ENCODE measurements around the gene NOBOX. TPM values are rescaled to one million over a fixed set of nuclear protein-coding genes. Genes with fewer than 3 reads are reported as not detected.
A peak's percentile ranks its signal among the peaks of the same experiment; 100 is the strongest.

The NOBOX gene
- total RNA-seq, 4 donors from 2014 or later: not detected

DNA sequence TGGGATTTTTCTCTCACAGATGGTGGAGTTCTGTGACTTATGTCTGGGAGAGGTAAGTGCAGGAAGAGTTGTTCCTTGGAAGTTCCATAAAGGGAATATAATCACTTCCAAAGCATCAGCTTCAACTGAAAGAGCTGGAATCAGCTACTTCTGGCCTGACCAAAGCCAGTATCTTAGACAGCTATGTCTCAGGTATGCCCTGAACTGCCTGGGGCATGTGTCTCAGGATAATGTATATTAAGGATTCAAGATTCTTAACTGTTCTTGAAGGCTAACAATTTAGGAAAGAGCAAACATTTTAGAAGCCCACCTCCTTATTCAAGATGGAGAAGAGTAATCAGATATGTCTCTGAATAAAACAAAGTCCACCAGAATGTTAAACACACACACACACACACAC lies 12.4 kb upstream of the NOBOX start:
- H3K4me1 ChIP-seq: peaks cover 0 to 67% (median 2%) of the 10 kb centered on the region in 3 donors
- H3K4me3 ChIP-seq: no peak overlapping the region
- no peaks in the 10 kb centered on the region for H3K36me3 ChIP-seq
- intact Hi-C loops (cut with DNase I): no loop called here
- DNase-seq: no peak
- H3K9me3 ChIP-seq: no peaks in the 10 kb centered on the region
- TF ChIP-seq, protein P1, sequence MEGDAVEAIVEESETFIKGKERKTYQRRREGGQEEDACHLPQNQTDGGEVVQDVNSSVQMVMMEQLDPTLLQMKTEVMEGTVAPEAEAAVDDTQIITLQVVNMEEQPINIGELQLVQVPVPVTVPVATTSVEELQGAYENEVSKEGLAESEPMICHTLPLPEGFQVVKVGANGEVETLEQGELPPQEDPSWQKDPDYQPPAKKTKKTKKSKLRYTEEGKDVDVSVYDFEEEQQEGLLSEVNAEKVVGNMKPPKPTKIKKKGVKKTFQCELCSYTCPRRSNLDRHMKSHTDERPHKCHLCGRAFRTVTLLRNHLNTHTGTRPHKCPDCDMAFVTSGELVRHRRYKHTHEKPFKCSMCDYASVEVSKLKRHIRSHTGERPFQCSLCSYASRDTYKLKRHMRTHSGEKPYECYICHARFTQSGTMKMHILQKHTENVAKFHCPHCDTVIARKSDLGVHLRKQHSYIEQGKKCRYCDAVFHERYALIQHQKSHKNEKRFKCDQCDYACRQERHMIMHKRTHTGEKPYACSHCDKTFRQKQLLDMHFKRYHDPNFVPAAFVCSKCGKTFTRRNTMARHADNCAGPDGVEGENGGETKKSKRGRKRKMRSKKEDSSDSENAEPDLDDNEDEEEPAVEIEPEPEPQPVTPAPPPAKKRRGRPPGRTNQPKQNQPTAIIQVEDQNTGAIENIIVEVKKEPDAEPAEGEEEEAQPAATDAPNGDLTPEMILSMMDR (IDR thresholded peaks at IDR 0.05): no peak
- TF ChIP-seq POLR2A (IDR thresholded peaks at IDR 0.05): no peak
- no peaks in the 10 kb centered on the region for H3K27me3 ChIP-seq
- peak overlapping the region in 3 of 4 donors; percentile 6 to 61 (median 53) for H3K27ac ChIP-seq

DNA sequence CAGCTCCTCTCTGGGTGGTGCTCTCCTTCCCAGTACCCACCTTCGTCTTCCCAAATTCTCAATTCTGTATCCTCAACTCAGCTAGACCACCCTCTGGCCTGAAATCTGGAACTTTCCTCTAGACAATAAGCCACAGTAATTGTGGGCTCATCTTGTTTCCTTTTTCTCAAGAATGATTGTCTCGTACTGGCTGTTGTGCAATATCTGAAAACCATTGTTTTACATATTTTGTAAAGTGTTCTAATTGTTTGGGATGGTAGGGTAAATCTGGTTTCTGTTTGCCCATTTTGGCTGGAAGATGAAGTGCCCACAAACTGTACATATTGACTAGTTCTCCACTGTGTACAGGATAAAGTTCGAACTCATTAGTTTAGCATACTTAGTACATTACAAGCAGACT lies 11.3 kb upstream of the NOBOX start:
- no peaks in the 10 kb centered on the region for H3K36me3 ChIP-seq
- intact Hi-C loops (cut with DNase I): no loop called here
- TF ChIP-seq, protein P1 (IDR thresholded peaks at IDR 0.05): no peak
- TF ChIP-seq POLR2A (IDR thresholded peaks at IDR 0.05): no peak
- H3K9me3 ChIP-seq: no peaks in the 10 kb centered on the region
- no peak for DNase-seq
- peaks cover 3 to 77% (median 8%) of the 10 kb centered on the region in 3 donors for H3K4me1 ChIP-seq
- no peaks in the 10 kb centered on the region for H3K27me3 ChIP-seq
- no peak overlapping the region for H3K27ac ChIP-seq
- H3K4me3 ChIP-seq: no peak overlapping the region
- WGBS, 2 donors: 56 to 70% methylated on average over 3 of the region's 3 CpGs

DNA sequence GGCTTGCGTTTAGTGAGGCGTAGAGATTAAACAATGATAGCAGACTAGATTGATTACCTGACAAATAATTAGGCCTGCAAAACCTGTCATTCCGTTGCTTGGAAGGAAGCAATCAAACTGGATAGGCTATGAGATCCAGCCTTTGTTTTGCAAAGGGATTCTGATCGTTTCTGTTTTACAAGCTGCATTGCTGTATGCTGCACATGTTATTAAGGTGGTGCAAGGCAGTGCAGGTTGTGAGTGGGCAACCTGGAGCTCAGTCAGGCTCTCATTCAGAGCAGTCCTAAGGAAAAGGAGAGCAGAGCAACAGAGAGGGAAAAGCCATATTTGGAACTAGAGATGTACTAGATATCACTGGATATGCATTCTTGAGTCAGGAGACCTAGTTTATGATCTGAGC lies 6.9 kb upstream of the NOBOX start:
- no peak for DNase-seq
- Histone ChIP-seq H3K27me3 (no peaks in the 10 kb centered on the region), H3K27ac (peak overlapping the region in 3 of 4 donors; percentile 46 to 60 (median 50)), H3K9me3 (no peaks in the 10 kb centered on the region), H3K4me1 (peaks cover 3 to 82% (median 28%) of the 10 kb centered on the region in 3 donors), H3K36me3 (no peaks in the 10 kb centered on the region), H3K4me3 (no peak overlapping the region)
- intact Hi-C loops (cut with DNase I): no loop called here
- no peak for TF ChIP-seq POLR2A (IDR thresholded peaks at IDR 0.05)
- TF ChIP-seq, protein P1 (IDR thresholded peaks at IDR 0.05): no peak
- WGBS, 2 donors: 21 to 22% methylated on average over 4 of the region's 4 CpGs

DNA sequence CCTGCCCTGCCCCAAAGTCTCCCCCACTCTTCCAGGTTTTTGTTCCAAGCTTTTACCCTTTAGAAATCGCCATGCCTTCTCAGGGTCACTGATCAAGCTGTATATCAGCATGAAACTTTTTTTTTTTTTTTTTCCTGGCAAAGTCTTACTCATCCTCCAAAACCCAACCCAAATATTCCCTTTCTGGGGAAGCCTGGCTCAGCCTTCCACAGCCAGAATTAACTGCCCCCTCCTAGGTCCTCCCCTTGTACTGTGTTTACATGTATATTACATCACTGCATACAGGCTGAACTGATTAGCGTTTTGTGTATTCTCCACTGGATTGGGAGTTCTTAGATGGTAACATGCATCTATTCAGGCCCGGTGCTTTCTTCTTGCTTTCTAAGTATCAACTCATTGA lies 4.6 kb upstream of the NOBOX start:
- no peak for DNase-seq
- Histone ChIP-seq H3K27me3 (no peaks in the 10 kb centered on the region), H3K36me3 (no peaks in the 10 kb centered on the region), H3K9me3 (no peaks in the 10 kb centered on the region), H3K4me1 (peaks cover 3 to 81% (median 28%) of the 10 kb centered on the region in 3 donors), H3K27ac (peak overlapping the region; percentile 78 to 95 (median 89)), H3K4me3 (peak overlapping the region in 3 of 4 donors; percentile 7 to 28 (median 24))
- WGBS, 2 donors: 23 to 30% methylated on average over 3 of the region's 3 CpGs
- TF ChIP-seq, protein P1 (IDR thresholded peaks at IDR 0.05): no peak
- no peak for TF ChIP-seq POLR2A (IDR thresholded peaks at IDR 0.05)
- intact Hi-C loops (cut with DNase I): no loop called here

GRCh38 chr7:144407266-144407931 lies 3.9 kb upstream of the NOBOX start:
- peak overlapping the region; percentile 78 to 95 (median 89) for H3K27ac ChIP-seq
- no peaks in the 10 kb centered on the region for H3K9me3 ChIP-seq
- H3K4me3 ChIP-seq: peak overlapping the region in 3 of 4 donors; percentile 7 to 28 (median 24)
- no peak for TF ChIP-seq POLR2A (IDR thresholded peaks at IDR 0.05)
- TF ChIP-seq, protein P1 (IDR thresholded peaks at IDR 0.05): no peak
- no peak for DNase-seq
- H3K36me3 ChIP-seq: no peaks in the 10 kb centered on the region
- H3K4me1 ChIP-seq: peaks cover 3 to 79% (median 28%) of the 10 kb centered on the region in 3 donors
- no peaks in the 10 kb centered on the region for H3K27me3 ChIP-seq
- intact Hi-C loops (cut with DNase I): no loop called here
- 18 to 21% methylated on average over 12 of the region's 12 CpGs for WGBS, 2 donors
